DOHH2 (cell line): ENCODE measurements around the gene ANKRD33B.

Experiments used
- CTCF ChIP-seq: fragments of 200-600 bp; sonication (generic); IDR thresholded peaks from one replicate; pipeline ENCODE4 v1.5.1; 2014; ENCODE audit warnings: antibody characterized with exemption, mild to moderate bottlenecking, low read depth, low read length; ENCODE audit not compliant: poor library complexity, severe bottlenecking
- EZH2phosphoT487 ChIP-seq: fragments of 200-600 bp; sonication (generic); IDR thresholded peaks from 2 replicates; pipeline ENCODE4 v1.6.1; 2017; ENCODE audit warnings: borderline replicate concordance, mild to moderate bottlenecking, antibody characterized with exemption, low read length, moderate library complexity, mixed read lengths

- TF ChIP-seq CTCF, result no peak
- no peak for TF ChIP-seq EZH2phosphoT487
Observed at GRCh38 chr5:10661401-10661800, 97.5 kb downstream of the ANKRD33B start.
